ENCODE measurements around the gene DAD1. TPM values are rescaled to one million over a fixed set of nuclear protein-coding genes. Genes with fewer than 3 reads are reported as not detected.

The DAD1 gene
- total RNA-seq, 1 experiment from 2014 or later, result 155 TPM

DNA sequence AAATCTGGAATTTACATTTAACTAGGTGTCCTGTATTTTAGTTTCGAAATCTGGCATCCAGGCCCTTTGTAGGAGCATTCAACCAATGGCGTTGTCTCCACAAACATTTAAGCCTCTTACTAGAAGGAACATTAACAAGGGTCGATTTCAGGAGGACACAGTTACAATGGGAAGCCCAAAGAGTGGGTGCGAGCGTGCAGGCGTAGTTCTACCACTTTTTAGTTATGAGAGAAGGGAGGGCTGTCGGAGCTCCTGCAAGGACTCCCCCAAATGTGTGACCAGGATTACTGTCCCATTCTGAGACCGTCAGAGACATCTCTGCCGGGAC lies 8.7 kb upstream of the DAD1 start:
- DNase-seq, result no peak
- Histone ChIP-seq H3K9me2 (ENCODE audit: insufficient read depth) (no peaks in the 10 kb centered on the region), H3K27me3 (ENCODE audit: insufficient read depth, low read depth) (no peaks in the 10 kb centered on the region), H4K20me1 (ENCODE audit: insufficient read depth) (no peaks in the 10 kb centered on the region), H3F3A (ENCODE audit: insufficient read depth, low read depth) (peaks cover 39% of the 10 kb centered on the region), H3K79me2 (ENCODE audit: low read depth) (peaks cover 35% of the 10 kb centered on the region), H3K4me3 (peak overlapping the region; percentile 93), H3K27ac (peak overlapping the region; percentile 93), H3K4me2 (peak overlapping the region; percentile 100), H3K36me3 (ENCODE audit: low read depth) (peaks cover 21% of the 10 kb centered on the region), H3K9me3 (ENCODE audit: insufficient read depth, low read depth) (no peaks in the 10 kb centered on the region), H2AFZ (peak overlapping the region; percentile 88), H3K4me1 (replicated peaks; ENCODE audit: insufficient read depth) (peaks cover 63% of the 10 kb centered on the region)
- intact Hi-C loops (cut with micrococcal nuclease; ENCODE audit: unreplicated experiment), result no loop called here
- TF ChIP-seq EZH2 (IDR thresholded peaks at IDR 0.05; ENCODE audit: low read depth), result no peak
- TF ChIP-seq, protein P1, sequence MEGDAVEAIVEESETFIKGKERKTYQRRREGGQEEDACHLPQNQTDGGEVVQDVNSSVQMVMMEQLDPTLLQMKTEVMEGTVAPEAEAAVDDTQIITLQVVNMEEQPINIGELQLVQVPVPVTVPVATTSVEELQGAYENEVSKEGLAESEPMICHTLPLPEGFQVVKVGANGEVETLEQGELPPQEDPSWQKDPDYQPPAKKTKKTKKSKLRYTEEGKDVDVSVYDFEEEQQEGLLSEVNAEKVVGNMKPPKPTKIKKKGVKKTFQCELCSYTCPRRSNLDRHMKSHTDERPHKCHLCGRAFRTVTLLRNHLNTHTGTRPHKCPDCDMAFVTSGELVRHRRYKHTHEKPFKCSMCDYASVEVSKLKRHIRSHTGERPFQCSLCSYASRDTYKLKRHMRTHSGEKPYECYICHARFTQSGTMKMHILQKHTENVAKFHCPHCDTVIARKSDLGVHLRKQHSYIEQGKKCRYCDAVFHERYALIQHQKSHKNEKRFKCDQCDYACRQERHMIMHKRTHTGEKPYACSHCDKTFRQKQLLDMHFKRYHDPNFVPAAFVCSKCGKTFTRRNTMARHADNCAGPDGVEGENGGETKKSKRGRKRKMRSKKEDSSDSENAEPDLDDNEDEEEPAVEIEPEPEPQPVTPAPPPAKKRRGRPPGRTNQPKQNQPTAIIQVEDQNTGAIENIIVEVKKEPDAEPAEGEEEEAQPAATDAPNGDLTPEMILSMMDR (conservative IDR thresholded peaks at IDR 0.05), result no peak
- ChIA-PET POLR2A (ENCODE audit: unreplicated experiment) (interaction anchor here (0.6 to 2.2 kb wide), 2 partner anchors 8 to 170 kb away, joined by 4 to 13 read pairs; partner anchors contain the start of gene DAD1), CTCF (no interaction called here)
- BruUV-seq (replicated peaks), result no TSS peak

GRCh38 chr14:22597265-22597664 lies 8.2 kb upstream of the DAD1 start:
- CTCF ChIA-PET, result no interaction called here
- no TSS peak for BruUV-seq (replicated peaks)
- intact Hi-C loops (cut with micrococcal nuclease; ENCODE audit: unreplicated experiment), result no loop called here

DNA sequence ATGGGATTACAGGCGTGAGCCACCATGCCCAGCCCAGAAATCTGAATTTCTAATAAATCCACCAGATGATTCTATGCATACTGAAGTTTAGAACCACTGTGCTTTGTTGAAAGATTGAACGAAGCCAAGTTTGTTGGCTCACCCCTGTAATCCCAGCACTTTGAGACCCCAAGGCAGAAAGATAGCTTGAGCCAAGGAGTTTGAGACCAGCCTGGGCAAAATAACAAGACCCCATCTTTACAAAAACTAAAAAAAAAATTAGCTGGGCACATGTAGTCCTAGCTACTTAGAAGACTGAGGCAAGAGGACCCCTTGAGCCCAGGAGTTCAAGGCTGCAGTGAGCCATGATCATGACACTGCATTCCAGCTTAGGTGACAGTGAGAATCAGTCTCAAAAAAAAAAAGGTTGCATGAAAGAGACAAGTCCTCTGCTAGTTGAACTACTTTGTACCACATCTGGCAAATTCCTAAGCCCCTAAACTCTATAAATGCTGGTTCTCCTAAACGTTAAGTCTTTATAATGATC lies 7.4 kb upstream of the DAD1 start:
- H4K20me1 ChIP-seq (ENCODE audit: insufficient read depth), result no peaks in the 10 kb centered on the region
- no peaks in the 10 kb centered on the region for H3K9me3 ChIP-seq (ENCODE audit: insufficient read depth, low read depth)
- H3K27me3 ChIP-seq (ENCODE audit: insufficient read depth, low read depth), result no peaks in the 10 kb centered on the region
- no peak overlapping the region for H2AFZ ChIP-seq
- POLR2A ChIA-PET (ENCODE audit: unreplicated experiment), result no interaction called here
- intact Hi-C loops (cut with micrococcal nuclease; ENCODE audit: unreplicated experiment), result no loop called here
- no peak overlapping the region for H3K27ac ChIP-seq
- CTCF ChIA-PET, result no interaction called here
- H3K4me3 ChIP-seq, result no peak overlapping the region
- H3K4me1 ChIP-seq (replicated peaks; ENCODE audit: insufficient read depth), result peaks cover 50% of the 10 kb centered on the region
- no TSS peak for BruUV-seq (replicated peaks)
- no peaks in the 10 kb centered on the region for H3K9me2 ChIP-seq (ENCODE audit: insufficient read depth)
- peaks cover 13% of the 10 kb centered on the region for H3K36me3 ChIP-seq (ENCODE audit: low read depth)
- H3F3A ChIP-seq (ENCODE audit: insufficient read depth, low read depth), result peaks cover 26% of the 10 kb centered on the region
- peaks cover 31% of the 10 kb centered on the region for H3K79me2 ChIP-seq (ENCODE audit: low read depth)
- no peak for TF ChIP-seq EZH2 (IDR thresholded peaks at IDR 0.05; ENCODE audit: low read depth)
- no peak overlapping the region for H3K4me2 ChIP-seq
- DNase-seq, result no peak

More at GRCh38 chr14:22597265-22597664, 8.2 kb upstream of the DAD1 start:
- H4K20me1 ChIP-seq (ENCODE audit: insufficient read depth), result no peaks in the 10 kb centered on the region
- H3K4me1 ChIP-seq (replicated peaks; ENCODE audit: insufficient read depth), result peaks cover 59% of the 10 kb centered on the region
- DNase-seq, result no peak
- H3K4me2 ChIP-seq, result peak overlapping the region; percentile 100
- peak overlapping the region; percentile 93; the same call in 1 of the 2 replicates for H3K4me3 ChIP-seq
- no peak overlapping the region; the same call in 1 of the 2 replicates for H2AFZ ChIP-seq
- H3F3A ChIP-seq (ENCODE audit: insufficient read depth, low read depth), result peaks cover 34% of the 10 kb centered on the region
- H3K9me3 ChIP-seq (ENCODE audit: insufficient read depth, low read depth), result no peaks in the 10 kb centered on the region
- no peaks in the 10 kb centered on the region for H3K9me2 ChIP-seq (ENCODE audit: insufficient read depth)
- H3K27me3 ChIP-seq (ENCODE audit: insufficient read depth, low read depth), result no peaks in the 10 kb centered on the region
- TF ChIP-seq EZH2 (IDR thresholded peaks at IDR 0.05; ENCODE audit: low read depth), result no peak
- TF ChIP-seq, protein P1 (conservative IDR thresholded peaks at IDR 0.05), result no peak
- POLR2A ChIA-PET (ENCODE audit: unreplicated experiment), result interaction anchor here (0.6 to 2.2 kb wide), 3 partner anchors 7 to 285 kb away, joined by 4 to 13 read pairs (median 4); partner anchors contain the start of gene DAD1
- H3K27ac ChIP-seq, result peak overlapping the region; percentile 93; the same call in 1 of the 2 replicates
- peaks cover 35% of the 10 kb centered on the region for H3K79me2 ChIP-seq (ENCODE audit: low read depth)
- H3K36me3 ChIP-seq (ENCODE audit: low read depth), result peaks cover 21% of the 10 kb centered on the region
